Mucosa of rectum (tissue), 2 donors: ENCODE results near the gene RAD54L.

Source experiments
- H3K27ac ChIP-seq, 2 donors: one replicate each; pipeline ENCODE4 v1.7.0; 2013; ENCODE audit warnings: inconsistent platforms in 2 of 2, low read depth in 2 of 2, low read length in 2 of 2
- H3K27me3 ChIP-seq, 2 donors: one replicate each; pipeline ENCODE4 v1.7.0; 2013; ENCODE audit warnings: low read length in 2 of 2; ENCODE audit not compliant: control insufficient read depth in 2 of 2, insufficient read depth in 2 of 2
- H3K36me3 ChIP-seq, 2 donors: one replicate each; pipeline ENCODE4 v1.7.0; 2013; ENCODE audit warnings: low read length in 2 of 2; ENCODE audit not compliant: control insufficient read depth in 2 of 2, insufficient read depth in 2 of 2
- H3K4me1 ChIP-seq, 2 donors: one replicate each; pipeline ENCODE4 v1.7.0; 2013; ENCODE audit warnings: low read length in 2 of 2, mild to moderate bottlenecking in 1 of 2; ENCODE audit not compliant: control insufficient read depth in 2 of 2, insufficient read depth in 2 of 2
- H3K4me3 ChIP-seq, 2 donors: one replicate each; pipeline ENCODE4 v1.7.0; 2013; ENCODE audit warnings: low read length in 2 of 2
- H3K9ac ChIP-seq, 2 donors: one replicate each; pipeline ENCODE4 v1.7.0; 2013; ENCODE audit warnings: low read length in 2 of 2, low read depth in 1 of 2, mild to moderate bottlenecking in 1 of 2
- H3K9me3 ChIP-seq, 2 donors: one replicate each; pipeline ENCODE4 v1.7.0; 2013; ENCODE audit warnings: low read length in 2 of 2; ENCODE audit not compliant: control insufficient read depth in 2 of 2
- donor health status: healthy.
- donor health status: Normal muscosa, but diverticular disease.

RAD54L gene

DNA sequence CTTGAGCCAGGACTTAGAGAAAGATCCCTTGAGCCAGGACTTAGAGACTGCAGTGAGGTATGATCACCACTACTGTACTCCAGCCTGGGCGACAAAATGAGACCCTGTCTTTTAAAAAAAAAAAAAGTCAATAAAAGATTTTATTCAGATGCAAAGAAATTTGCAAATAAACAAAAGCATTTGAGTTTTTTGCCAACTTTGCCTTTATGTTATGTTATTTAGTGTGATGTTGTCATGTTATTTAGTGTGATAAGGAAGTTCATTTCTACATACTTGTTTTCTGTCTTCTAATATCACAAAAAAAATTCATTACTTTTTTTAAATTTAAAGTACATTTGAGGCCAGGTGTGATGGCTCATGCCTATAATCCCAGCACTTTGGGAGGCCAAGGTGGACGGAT lies 9.0 kb downstream of the RAD54L start:
- no peaks in the 10 kb centered on the region for H3K9me3 ChIP-seq
- H3K4me1 ChIP-seq, result no peaks in the 10 kb centered on the region
- H3K9ac ChIP-seq, result no peak overlapping the region
- H3K36me3 ChIP-seq, result peaks cover 0 to 4% of the 10 kb centered on the region in 2 donors
- no peak overlapping the region for H3K4me3 ChIP-seq
- no peak overlapping the region for H3K27ac ChIP-seq
- no peaks in the 10 kb centered on the region for H3K27me3 ChIP-seq

DNA sequence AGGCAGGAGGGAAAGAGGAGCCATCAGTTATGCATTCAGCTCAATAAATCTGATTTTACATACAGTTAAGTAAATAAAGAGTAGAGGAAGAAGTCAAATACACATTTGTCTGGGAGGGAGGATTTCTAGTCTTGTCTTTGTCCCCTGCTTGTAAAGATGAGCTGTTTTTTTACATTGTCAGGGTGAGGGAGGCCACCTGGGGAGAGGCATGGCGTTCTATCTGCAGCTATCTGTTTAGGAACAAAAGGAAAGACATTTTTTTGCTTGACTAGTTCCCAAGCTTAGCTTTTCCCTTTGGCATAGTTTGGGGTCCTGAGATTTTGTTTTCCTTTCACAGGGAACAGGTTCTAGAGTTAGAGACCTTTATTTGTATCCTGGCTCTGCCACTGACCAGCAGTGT lies 14.9 kb downstream of the RAD54L start:
- Histone ChIP-seq H3K9ac (no peak overlapping the region), H3K9me3 (no peaks in the 10 kb centered on the region), H3K4me3 (no peak overlapping the region), H3K27ac (no peak overlapping the region), H3K36me3 (peaks cover 0 to 7% of the 10 kb centered on the region in 2 donors), H3K4me1 (no peaks in the 10 kb centered on the region), H3K27me3 (no peaks in the 10 kb centered on the region)

DNA sequence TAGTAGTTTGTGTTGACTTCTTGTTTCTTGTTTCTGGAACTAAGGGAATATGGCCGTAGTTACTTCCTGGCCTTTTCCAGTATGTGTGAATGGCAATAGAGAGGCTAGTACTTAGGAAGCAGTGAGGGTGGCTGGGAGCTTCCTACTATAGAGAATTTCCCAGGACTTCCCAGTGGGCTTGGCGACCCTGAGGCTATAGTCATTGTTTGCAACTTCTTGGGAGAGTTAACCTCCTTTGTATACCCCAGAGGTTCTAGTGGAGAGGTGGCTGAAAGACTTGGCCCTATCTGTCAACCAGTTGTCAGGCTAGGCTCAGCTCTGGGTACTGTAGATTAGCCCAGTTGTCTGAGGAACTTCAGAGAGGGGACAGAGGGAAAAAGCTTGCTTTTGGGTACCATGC lies 15.6 kb downstream of the RAD54L start:
- Histone ChIP-seq H3K27ac (no peak overlapping the region), H3K36me3 (peaks cover 0 to 7% of the 10 kb centered on the region in 2 donors), H3K4me1 (no peaks in the 10 kb centered on the region), H3K9me3 (no peaks in the 10 kb centered on the region), H3K27me3 (no peaks in the 10 kb centered on the region), H3K4me3 (no peak overlapping the region), H3K9ac (no peak overlapping the region)

DNA sequence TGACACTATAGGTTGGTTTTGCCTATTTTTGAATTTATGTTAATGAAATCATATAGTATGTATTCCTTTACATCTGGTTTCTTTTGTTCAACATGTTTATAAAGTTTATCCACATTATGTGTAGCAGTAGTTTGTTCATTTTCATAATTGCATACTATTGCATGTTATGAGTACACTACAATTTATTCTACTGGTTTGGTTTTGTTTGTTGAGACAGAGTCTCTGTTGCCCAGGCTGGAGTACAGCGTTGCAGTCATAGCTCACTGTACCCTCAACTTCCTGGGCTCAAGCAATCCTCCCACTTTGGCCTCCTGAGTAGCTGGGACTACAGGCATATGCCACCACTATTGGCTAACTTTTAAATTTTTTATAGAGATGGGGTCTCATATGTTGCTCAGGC lies 21.0 kb downstream of the RAD54L start:
- Histone ChIP-seq H3K4me1 (no peaks in the 10 kb centered on the region), H3K36me3 (peaks cover 0 to 3% of the 10 kb centered on the region in 2 donors), H3K27me3 (no peaks in the 10 kb centered on the region)

DNA sequence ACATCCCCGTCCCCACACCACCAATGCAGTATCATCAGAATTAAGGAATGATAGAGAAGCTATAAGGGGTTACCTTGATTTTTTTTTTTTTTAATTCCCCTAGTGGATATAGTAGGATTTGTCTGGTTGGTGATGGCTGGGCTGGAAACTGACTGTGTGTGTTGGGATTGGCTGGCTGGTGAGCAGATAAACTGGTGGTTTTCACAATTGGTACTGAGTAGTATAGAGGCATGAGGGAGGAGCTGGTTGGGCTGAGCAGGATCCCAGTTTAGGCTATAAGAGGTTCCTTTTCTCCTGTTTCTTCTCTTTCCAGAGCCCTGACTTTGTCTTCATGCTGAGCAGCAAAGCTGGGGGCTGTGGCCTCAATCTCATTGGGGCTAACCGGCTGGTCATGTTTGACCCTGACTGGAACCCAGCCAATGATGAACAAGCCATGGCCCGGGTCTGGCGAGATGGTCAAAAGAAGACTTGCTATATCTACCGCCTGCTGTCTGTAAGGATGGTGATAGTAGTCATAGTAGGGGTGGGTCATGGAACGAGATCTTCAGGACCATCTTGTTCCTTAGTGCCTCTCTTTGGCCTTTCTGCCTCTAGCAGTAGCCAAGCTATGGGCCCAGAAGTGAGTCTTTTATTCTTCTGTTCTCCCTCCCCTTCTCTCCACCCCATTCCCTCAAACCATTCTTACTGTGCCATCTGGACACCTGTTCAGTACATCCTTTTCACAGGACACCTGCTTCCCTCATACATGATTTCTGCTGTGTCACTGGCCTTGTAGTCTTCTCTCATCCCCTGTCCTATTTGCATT lies 26.9 kb downstream of the RAD54L start:
- Histone ChIP-seq H3K27ac (no peak overlapping the region), H3K27me3 (no peaks in the 10 kb centered on the region), H3K4me1 (no peaks in the 10 kb centered on the region), H3K9ac (no peak overlapping the region), H3K36me3 (peaks cover 12 to 18% of the 10 kb centered on the region in 2 donors), H3K4me3 (no peak overlapping the region), H3K9me3 (no peaks in the 10 kb centered on the region)

More for the DNA sequence above, 21.0 kb downstream of the RAD54L start:
- no peak overlapping the region for H3K9ac ChIP-seq
- no peak overlapping the region for H3K27ac ChIP-seq
- no peaks in the 10 kb centered on the region for H3K9me3 ChIP-seq
- no peak overlapping the region for H3K4me3 ChIP-seq

DNA sequence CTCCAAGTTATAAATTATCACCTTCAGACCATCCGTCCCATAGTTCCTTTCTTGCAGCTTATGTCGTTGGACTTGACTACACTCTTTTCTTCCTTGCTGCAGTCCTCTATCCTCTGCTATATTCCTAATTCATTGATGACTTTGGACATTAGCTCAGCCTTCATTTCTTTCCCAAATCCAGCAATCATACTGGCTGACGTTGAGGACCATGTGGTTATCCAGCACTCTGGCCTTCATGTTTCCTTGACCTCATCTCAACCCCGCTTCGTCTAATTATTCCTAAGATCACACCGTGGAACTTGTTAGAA lies 27.4 kb downstream of the RAD54L start:
- Histone ChIP-seq H3K9ac (no peak overlapping the region), H3K4me3 (no peak overlapping the region), H3K9me3 (no peaks in the 10 kb centered on the region), H3K4me1 (no peaks in the 10 kb centered on the region), H3K27me3 (no peaks in the 10 kb centered on the region), H3K27ac (no peak overlapping the region), H3K36me3 (peaks cover 14 to 23% of the 10 kb centered on the region in 2 donors)

DNA sequence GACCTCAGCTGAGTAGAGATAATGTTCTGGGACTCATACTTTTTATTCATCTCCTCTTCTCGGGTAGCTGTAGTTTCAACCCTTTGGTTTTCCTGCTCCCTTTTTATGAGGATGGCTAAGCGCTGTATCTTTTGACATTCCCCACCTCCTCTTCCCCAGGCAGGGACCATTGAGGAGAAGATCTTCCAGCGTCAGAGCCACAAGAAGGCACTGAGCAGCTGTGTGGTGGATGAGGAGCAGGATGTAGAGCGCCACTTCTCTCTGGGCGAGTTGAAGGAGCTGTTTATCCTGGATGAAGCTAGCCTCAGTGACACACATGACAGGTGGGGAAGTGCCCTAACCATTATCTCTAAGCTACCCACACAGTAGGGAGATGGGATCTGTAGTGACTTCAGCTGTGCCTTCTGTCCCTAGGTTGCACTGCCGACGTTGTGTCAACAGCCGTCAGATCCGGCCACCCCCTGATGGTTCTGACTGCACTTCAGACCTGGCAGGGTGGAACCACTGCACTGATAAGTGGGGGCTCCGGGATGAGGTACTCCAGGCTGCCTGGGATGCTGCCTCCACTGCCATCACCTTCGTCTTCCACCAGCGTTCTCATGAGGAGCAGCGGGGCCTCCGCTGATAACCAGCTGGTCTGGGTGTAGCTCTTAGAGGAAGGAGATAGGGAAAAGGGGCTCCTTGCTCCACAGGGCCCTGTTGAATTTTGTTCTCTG lies 30.3 kb downstream of the RAD54L start:
- Histone ChIP-seq H3K9ac (no peak overlapping the region), H3K27ac (no peak overlapping the region), H3K4me3 (no peak overlapping the region), H3K27me3 (no peaks in the 10 kb centered on the region), H3K9me3 (no peaks in the 10 kb centered on the region), H3K4me1 (no peaks in the 10 kb centered on the region), H3K36me3 (peaks cover 30 to 41% of the 10 kb centered on the region in 2 donors)

DNA sequence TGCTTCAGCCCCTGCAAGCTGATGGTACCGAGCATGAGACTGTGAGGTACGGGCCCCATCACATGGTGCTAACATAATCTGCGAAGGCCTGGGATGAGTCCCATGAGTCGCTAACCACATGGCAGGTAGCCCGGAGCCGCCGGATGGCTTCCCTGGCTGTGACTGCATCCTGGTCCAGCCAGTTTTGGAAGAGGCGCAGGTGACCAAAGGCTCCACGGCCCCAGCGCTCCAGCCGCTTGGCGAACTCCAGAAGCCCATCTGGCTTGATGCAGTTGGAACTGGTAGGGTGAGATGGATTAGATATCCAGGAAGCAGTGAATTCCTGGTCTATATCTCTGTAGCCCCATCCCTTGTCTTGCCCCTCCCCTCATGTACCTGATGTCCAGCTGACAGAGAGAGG lies 31.2 kb downstream of the RAD54L start:
- Histone ChIP-seq H3K36me3 (peaks cover 30 to 41% of the 10 kb centered on the region in 2 donors), H3K9me3 (no peaks in the 10 kb centered on the region), H3K4me3 (no peak overlapping the region), H3K27me3 (no peaks in the 10 kb centered on the region), H3K9ac (no peak overlapping the region), H3K27ac (no peak overlapping the region), H3K4me1 (no peaks in the 10 kb centered on the region)

DNA sequence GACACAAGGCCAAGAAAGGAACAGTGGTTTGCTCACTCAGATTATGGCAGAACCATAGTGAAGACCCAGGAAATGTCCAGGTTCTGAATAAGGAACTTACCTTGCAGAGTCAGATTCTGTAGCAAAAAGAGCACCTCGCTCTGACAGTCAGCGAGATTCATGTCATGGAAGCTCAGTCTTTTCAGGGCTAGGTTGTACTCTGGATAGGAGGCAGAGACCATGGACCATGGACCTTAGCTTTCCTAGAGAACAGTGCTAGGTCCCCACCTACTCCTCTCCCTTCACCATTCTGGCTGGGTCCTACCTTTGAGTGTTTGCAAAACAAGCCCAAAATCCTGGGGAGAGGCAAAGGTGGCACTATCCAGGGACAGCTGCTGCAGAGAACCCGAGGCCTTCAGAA lies 32.5 kb downstream of the RAD54L start:
- no peaks in the 10 kb centered on the region for H3K27me3 ChIP-seq
- peaks cover 39 to 48% of the 10 kb centered on the region in 2 donors for H3K36me3 ChIP-seq
- H3K9ac ChIP-seq, result no peak overlapping the region
- H3K27ac ChIP-seq, result no peak overlapping the region
- no peak overlapping the region for H3K4me3 ChIP-seq
- no peaks in the 10 kb centered on the region for H3K9me3 ChIP-seq
- H3K4me1 ChIP-seq, result no peaks in the 10 kb centered on the region

DNA sequence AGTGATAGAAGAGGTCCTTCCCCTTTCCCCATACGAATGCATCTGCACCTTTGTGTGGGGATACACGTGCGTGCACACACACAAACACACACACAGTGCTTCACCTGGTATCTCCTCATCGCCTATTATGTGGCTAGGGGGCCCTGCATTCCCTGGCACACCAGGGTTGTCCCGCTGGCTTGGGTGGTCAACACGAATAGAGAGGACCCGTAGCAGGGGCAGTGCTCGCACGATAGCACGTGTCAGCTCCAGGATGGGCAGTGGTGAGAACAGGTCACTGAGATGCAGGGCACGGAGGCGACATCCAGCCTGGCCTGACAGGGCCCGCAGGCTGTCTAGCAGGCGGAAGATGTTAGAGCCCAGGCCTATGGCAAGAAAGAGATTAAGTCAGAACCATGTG lies 33.5 kb downstream of the RAD54L start:
- Histone ChIP-seq H3K9me3 (no peaks in the 10 kb centered on the region), H3K36me3 (peaks cover 46 to 54% of the 10 kb centered on the region in 2 donors), H3K9ac (no peak overlapping the region)

More for the DNA sequence above, 33.5 kb downstream of the RAD54L start:
- Histone ChIP-seq H3K27me3 (no peaks in the 10 kb centered on the region), H3K4me3 (no peak overlapping the region), H3K4me1 (no peaks in the 10 kb centered on the region), H3K27ac (no peak overlapping the region)
